Endothelial cell of umbilical vein (primary cell): Measurements from ENCODE around the gene RAB28. TPM values are rescaled to one million over a fixed set of nuclear protein-coding genes. Genes with fewer than 3 reads are reported as not detected.

ENCODE experiments used
- BruUV-seq: library from RNA; stranded (reverse); fragments of 400-500 nt; replicated peaks from 2 replicates; lab custom pipeline; 2021; lab: Mats Ljungman, UMichigan
- CTCF ChIA-PET: fragments of 300-600, 350-600 bp; sonication (Branson Sonifier 250); formaldehyde crosslinking; loops from one replicate; lab custom pipeline; 2021; ENCODE audit warnings: antibody characterized with exemption, inconsistent platforms; lab: Charles Lee
- POLR2A ChIA-PET: fragments of 300-600, 350-600 bp; sonication (Branson Sonifier 250); formaldehyde crosslinking; loops from one replicate; lab custom pipeline; 2021; ENCODE audit warnings: antibody characterized with exemption, inconsistent platforms; lab: Charles Lee
- DNase-seq: peaks from one replicate; pipeline ENCODE4 v3.0.0-alpha.2; 2011; ENCODE audit warnings: low read depth, low spot score
- FAIRE-seq: peaks from 2 replicates; lab custom pipeline; 2011; peaks lifted over from hg19 to GRCh38; lab: Jason Lieb, UNC
- H2AFZ ChIP-seq: 2 replicates; pipeline ENCODE4 v1.6.0; 2012; ENCODE audit warnings: low read depth, low read length, control low read depth, inconsistent platforms
- H3K27ac ChIP-seq: 2 replicates; pipeline ENCODE4 v1.5.1; 2011; ENCODE audit warnings: low read depth, mild to moderate bottlenecking, control low read depth, low read length, moderate library complexity; ENCODE audit not compliant: insufficient read depth
- H3K27me3 ChIP-seq, 2 experiments: 2 replicates each; pipeline versions ENCODE4 v1.6.0 to v1.6.1; 2011; ENCODE audit warnings: low read length in 2 of 2, mixed read lengths in 1 of 2; ENCODE audit not compliant: control insufficient read depth in 2 of 2, insufficient read depth in 2 of 2
- H3K36me3 ChIP-seq, 2 experiments: 2 replicates in 1 of 2; 3 replicates in 1 of 2; pipeline ENCODE4 v1.5.1; 2011; ENCODE audit warnings: low read length in 2 of 2, mild to moderate bottlenecking in 1 of 2, moderate library complexity in 1 of 2; ENCODE audit not compliant: control insufficient read depth in 2 of 2, insufficient read depth in 2 of 2; ENCODE audit errors: extremely low read depth in 1 of 2
- H3K4me1 ChIP-seq: 3 replicates; pipeline ENCODE4 v1.5.1; 2011; ENCODE audit warnings: mild to moderate bottlenecking, low read length; ENCODE audit not compliant: control insufficient read depth, insufficient read depth; ENCODE audit errors: extremely low read depth
- H3K4me2 ChIP-seq: 2 replicates; pipeline ENCODE4 v1.6.1; 2011; ENCODE audit warnings: low read length, control low read depth, mixed read lengths; ENCODE audit not compliant: insufficient read depth
- H3K4me3 ChIP-seq, 3 experiments: fragments of 200-600 bp in 1 of 3; sonication (generic), shearing (Covaris generic) in 1 of 3; replicated peaks in 1 of 3; 2 replicates each; pipeline ENCODE4 v1.5.1; 2011 to 2016; ENCODE audit warnings: control low read depth in 3 of 3, low read length in 3 of 3, mild to moderate bottlenecking in 2 of 3, inconsistent platforms in 1 of 3, low read depth in 1 of 3, moderate library complexity in 1 of 3; ENCODE audit not compliant: insufficient read depth in 1 of 3
- H3K79me2 ChIP-seq: 2 replicates; pipeline ENCODE4 v1.6.0; 2012; ENCODE audit warnings: low read length, inconsistent platforms; ENCODE audit not compliant: control insufficient read depth, insufficient read depth
- H3K9ac ChIP-seq: replicated peaks from 2 replicates; pipeline ENCODE3; 2011; ENCODE audit warnings: low read length, control low read depth; ENCODE audit not compliant: insufficient read depth; ENCODE audit errors: extremely low read depth
- H3K9me1 ChIP-seq: replicated peaks from 3 replicates; pipeline ENCODE4 v1.6.0; 2011; ENCODE audit warnings: mild to moderate bottlenecking, low read length; ENCODE audit not compliant: control insufficient read depth, insufficient read depth; ENCODE audit errors: extremely low read depth
- H3K9me3 ChIP-seq: replicated peaks from 2 replicates; pipeline ENCODE4 v1.5.1; 2012; ENCODE audit warnings: low read length, inconsistent platforms; ENCODE audit not compliant: control insufficient read depth, insufficient read depth
- H4K20me1 ChIP-seq: replicated peaks from 2 replicates; pipeline ENCODE3; 2011; ENCODE audit warnings: mild to moderate bottlenecking, low read length; ENCODE audit not compliant: control insufficient read depth, insufficient read depth; ENCODE audit errors: extremely low read depth
- EZH2 ChIP-seq: IDR thresholded peaks from 2 replicates; pipeline ENCODE4 v1.6.1; 2012; ENCODE audit warnings: borderline replicate concordance, low read depth, mild to moderate bottlenecking, moderate library complexity, low read length, inconsistent platforms; ENCODE audit not compliant: severe bottlenecking
- FOS ChIP-seq: IDR thresholded peaks from 2 replicates; pipeline ENCODE4 v1.6.1; 2011; ENCODE audit warnings: mild to moderate bottlenecking, low read length, moderate library complexity, borderline replicate concordance; ENCODE audit not compliant: insufficient read depth
- GATA2 ChIP-seq: IDR thresholded peaks from 2 replicates; pipeline ENCODE4 v1.7.0; 2011; ENCODE audit warnings: low read depth, mild to moderate bottlenecking, moderate library complexity, mixed read lengths, low read length; ENCODE audit not compliant: insufficient read length, insufficient read depth
- JUN ChIP-seq: IDR thresholded peaks from 2 replicates; pipeline ENCODE4 v1.6.1; 2011; ENCODE audit warnings: borderline replicate concordance, low read depth; ENCODE audit not compliant: insufficient read length, insufficient read depth
- MYC ChIP-seq: IDR thresholded peaks from one replicate; pipeline ENCODE4 v1.6.1; 2011; ENCODE audit warnings: mild to moderate bottlenecking, low read depth, low read length
- POLR2A ChIP-seq: IDR thresholded peaks from 2 replicates; pipeline ENCODE4 v1.6.1; 2012; ENCODE audit warnings: low read depth, mild to moderate bottlenecking, control low read depth, low read length
- POLR2AphosphoS5 ChIP-seq: IDR thresholded peaks from 2 replicates; pipeline ENCODE4 v1.6.1; 2012; ENCODE audit warnings: low read depth, mild to moderate bottlenecking, control low read depth, low read length, moderate library complexity; ENCODE audit not compliant: insufficient read depth
- dilution Hi-C: fragments of 300-500 bp; cut with MboI; formaldehyde crosslinking; loops from one replicate; pipeline ENCODE4 v1.15.0; 2019; ENCODE audit warnings: low sequenced_read_pairs; ENCODE audit not compliant: extremely low pct_ligation_motif_present
- intact Hi-C: fragments of 100-400 bp; cut with micrococcal nuclease; formaldehyde crosslinking; loops from one replicate; pipeline ENCODE4 v1.10.0; 2022
- polyA plus RNA-seq, 4 experiments: library from polyadenylated mRNA; depleted of rRNA in 3 of 4; stranded (reverse) in 3 of 4; unstranded in 1 of 4; fragments of >200 nt; gene quantifications; 2 replicates each; pipeline versions ENCODE4 v1.2.1 to v1.2.3, GENCODE V29; 2011 to 2012; ENCODE audit warnings: missing spikeins in 1 of 4
- total RNA-seq: library from RNA; stranded (reverse); gene quantifications from 2 replicates; pipeline ENCODE4 v1.2.3, GENCODE V29; 2021
- TF ChIP-seq, protein P1 (sequence below), 2 donors: IDR thresholded peaks; 1 replicate in 1 of 2; 2 replicates in 1 of 2; pipeline ENCODE4 v1.5.1; 2011; ENCODE audit warnings: low read length in 2 of 2, mild to moderate bottlenecking in 2 of 2, moderate library complexity in 2 of 2, control low read depth in 1 of 2, inconsistent platforms in 1 of 2, low read depth in 1 of 2; ENCODE audit not compliant: insufficient read depth in 1 of 2; ENCODE audit errors: extremely low read depth in 1 of 2
- TF ChIP-seq, protein P2 (sequence below): IDR thresholded peaks from 2 replicates; pipeline ENCODE4 v1.6.1; 2011; ENCODE audit not compliant: insufficient read depth, insufficient read length

RAB28 gene
- total and polyA plus RNA-seq, 2 donors (not counting 3 experiments of a cell fraction or from before 2014, with no cell fraction given): 13.0 to 13.2 TPM

DNA sequence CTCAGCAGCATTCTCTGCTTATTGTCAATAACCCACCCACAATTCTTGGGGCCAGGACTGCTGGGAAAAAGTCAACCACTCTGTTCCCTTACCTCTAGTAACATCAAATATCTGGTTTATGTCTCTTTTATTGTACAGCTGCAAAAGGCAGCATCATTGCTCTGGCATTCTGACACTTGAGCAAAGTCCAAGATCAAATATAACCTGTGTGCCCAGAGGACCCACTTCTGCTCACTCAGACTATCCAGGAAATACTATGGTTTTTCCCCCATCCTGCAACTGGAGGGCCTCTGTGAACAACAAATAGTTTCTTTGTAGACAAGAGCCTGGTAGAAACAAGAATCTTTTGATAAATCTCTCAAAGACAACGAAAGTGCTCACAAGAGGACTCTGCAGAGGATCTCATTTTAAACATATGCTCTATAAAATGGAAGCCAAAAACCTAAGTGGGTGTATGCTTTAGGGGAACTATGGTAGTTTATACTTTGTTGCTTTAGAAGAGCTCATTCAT, 154.7 kb downstream of the RAB28 start:
- POLR2A ChIA-PET: no interaction called here
- no peak overlapping the region for H3K4me3 ChIP-seq
- no peak overlapping the region for H3K27ac ChIP-seq
- CTCF ChIA-PET: no interaction called here
- no peaks in the 10 kb centered on the region for H3K27me3 ChIP-seq
- H3K36me3 ChIP-seq: no peaks in the 10 kb centered on the region
- no TSS peak for BruUV-seq
- no peaks in the 10 kb centered on the region for H3K9me1 ChIP-seq
- H3K4me1 ChIP-seq: no peaks in the 10 kb centered on the region
- dilution Hi-C loops (no loop called here), intact Hi-C loops (no loop called here)
- H3K9me3 ChIP-seq: no peaks in the 10 kb centered on the region
- no peak overlapping the region for H2AFZ ChIP-seq
- FAIRE-seq: no peak
- no peak for DNase-seq
- H3K79me2 ChIP-seq: no peaks in the 10 kb centered on the region
- H3K9ac ChIP-seq: no peak overlapping the region
- no peaks in the 10 kb centered on the region for H4K20me1 ChIP-seq
- H3K4me2 ChIP-seq: no peak overlapping the region
- no peak for TF ChIP-seq POLR2AphosphoS5
- TF ChIP-seq, protein P1, sequence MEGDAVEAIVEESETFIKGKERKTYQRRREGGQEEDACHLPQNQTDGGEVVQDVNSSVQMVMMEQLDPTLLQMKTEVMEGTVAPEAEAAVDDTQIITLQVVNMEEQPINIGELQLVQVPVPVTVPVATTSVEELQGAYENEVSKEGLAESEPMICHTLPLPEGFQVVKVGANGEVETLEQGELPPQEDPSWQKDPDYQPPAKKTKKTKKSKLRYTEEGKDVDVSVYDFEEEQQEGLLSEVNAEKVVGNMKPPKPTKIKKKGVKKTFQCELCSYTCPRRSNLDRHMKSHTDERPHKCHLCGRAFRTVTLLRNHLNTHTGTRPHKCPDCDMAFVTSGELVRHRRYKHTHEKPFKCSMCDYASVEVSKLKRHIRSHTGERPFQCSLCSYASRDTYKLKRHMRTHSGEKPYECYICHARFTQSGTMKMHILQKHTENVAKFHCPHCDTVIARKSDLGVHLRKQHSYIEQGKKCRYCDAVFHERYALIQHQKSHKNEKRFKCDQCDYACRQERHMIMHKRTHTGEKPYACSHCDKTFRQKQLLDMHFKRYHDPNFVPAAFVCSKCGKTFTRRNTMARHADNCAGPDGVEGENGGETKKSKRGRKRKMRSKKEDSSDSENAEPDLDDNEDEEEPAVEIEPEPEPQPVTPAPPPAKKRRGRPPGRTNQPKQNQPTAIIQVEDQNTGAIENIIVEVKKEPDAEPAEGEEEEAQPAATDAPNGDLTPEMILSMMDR (IDR thresholded peaks at IDR 0.05; ENCODE audit: extremely low read depth in 1 of 2, insufficient read depth in 1 of 2, low read depth in 1 of 2, low read length in 2 of 2): no peak
- TF ChIP-seq POLR2A: no peak
- TF ChIP-seq, protein P2, sequence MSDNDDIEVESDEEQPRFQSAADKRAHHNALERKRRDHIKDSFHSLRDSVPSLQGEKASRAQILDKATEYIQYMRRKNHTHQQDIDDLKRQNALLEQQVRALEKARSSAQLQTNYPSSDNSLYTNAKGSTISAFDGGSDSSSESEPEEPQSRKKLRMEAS: no peak

DNA sequence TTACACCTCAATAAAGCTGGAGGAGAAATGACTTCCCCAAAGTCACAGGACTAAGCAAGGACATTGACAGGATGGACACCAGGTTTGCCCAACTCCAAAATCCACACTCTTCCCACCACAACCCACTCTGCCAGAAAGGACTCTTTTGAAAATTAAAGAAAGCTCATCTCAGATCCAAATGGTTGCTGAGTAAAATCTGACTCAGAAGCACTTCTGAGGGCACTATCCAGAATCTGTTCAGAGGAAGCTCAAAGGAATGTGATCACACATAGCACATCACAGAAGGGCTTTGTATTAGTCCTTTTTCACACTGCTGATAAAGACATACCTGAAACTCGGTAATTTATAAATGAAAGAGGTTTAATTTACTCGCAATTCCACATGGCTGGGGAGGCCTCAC, 155.5 kb downstream of the RAB28 start:
- Histone ChIP-seq H4K20me1 (no peaks in the 10 kb centered on the region), H3K36me3 (no peaks in the 10 kb centered on the region), H3K9ac (no peak overlapping the region), H3K4me2 (no peak overlapping the region), H3K4me1 (no peaks in the 10 kb centered on the region), H3K27me3 (no peaks in the 10 kb centered on the region), H3K27ac (no peak overlapping the region), H3K4me3 (no peak overlapping the region), H3K79me2 (no peaks in the 10 kb centered on the region), H2AFZ (no peak overlapping the region), H3K9me3 (no peaks in the 10 kb centered on the region), H3K9me1 (no peaks in the 10 kb centered on the region)
- intact Hi-C loops: no loop called here
- DNase-seq: no peak
- ChIA-PET POLR2A (no interaction called here), CTCF (no interaction called here)
- BruUV-seq: no TSS peak
- dilution Hi-C loops: no loop called here
- no peak for FAIRE-seq
- TF ChIP-seq MYC (no peak), JUN (no peak), FOS (no peak), POLR2A (no peak), GATA2 (no peak), EZH2 (no peak), POLR2AphosphoS5 (no peak)
- TF ChIP-seq, protein P1 (IDR thresholded peaks at IDR 0.05; ENCODE audit: extremely low read depth in 1 of 2, insufficient read depth in 1 of 2, low read depth in 1 of 2, low read length in 2 of 2): no peak
- TF ChIP-seq, protein P2: no peak
